ENCODE results near the gene PRR30. TPM values are rescaled to one million over a fixed set of nuclear protein-coding genes. Genes with fewer than 3 reads are reported as not detected.
"Not testable (repeated sequence)": the region's sequence is repeated elsewhere in the genome, so short reads cannot be mapped to it uniquely, and the experiment has no call there.

PRR30 gene
- total RNA-seq, 1 donor from 2014 or later: not detected

- intact Hi-C loops (cut with micrococcal nuclease): loop anchor here (5.0 kb wide), 3 partner anchors 242 to 1262 kb away; partner anchors contain the start of genes EIF2B4, FOSL2, SLC4A1AP and SNX17
These were observed 8.8 kb downstream of the PRR30 start for GRCh38 chr2:27130396-27130795.

- intact Hi-C loops (cut with micrococcal nuclease): no loop called here
These were observed 10.3 kb downstream of the PRR30 start for GRCh38 chr2:27128668-27129571.

- intact Hi-C loops (cut with micrococcal nuclease): no loop called here
These were observed 11.1 kb downstream of the PRR30 start for GRCh38 chr2:27127883-27128667.

GRCh38 chr2:27126252-27126710 is 12.9 kb downstream of the PRR30 start:
- intact Hi-C loops (cut with micrococcal nuclease): no loop called here

GRCh38 chr2:27125104-27125503 is 14.1 kb downstream of the PRR30 start:
- intact Hi-C loops (cut with micrococcal nuclease): no loop called here

GRCh38 chr2:27123302-27124150 is 15.7 kb downstream of the PRR30 start, which contains the start of gene ABHD1:
TSS of gene ABHD1 (plus strand) at chr2:27123815. CDS start at chr2:27123949, 134 bp downstream.
- intact Hi-C loops (cut with micrococcal nuclease): loop anchor here (1.0 kb wide), 4 partner anchors 11 to 94 kb away; partner anchors contain the start of genes ATRAID, CAD, PREB and SLC5A6

- intact Hi-C loops (cut with micrococcal nuclease): loop anchor here (1.0 kb wide), 4 partner anchors 12 to 95 kb away; partner anchors contain the start of genes ATRAID, CAD, PREB and SLC5A6
These were observed 16.4 kb downstream of the PRR30 start for GRCh38 chr2:27122791-27123190.

GRCh38 chr2:27121906-27122305 is 17.3 kb downstream of the PRR30 start:
- intact Hi-C loops (cut with micrococcal nuclease): no loop called here

- intact Hi-C loops (cut with micrococcal nuclease): loop anchor here (2.0 kb wide), 1 partner anchor 16 kb away; the partner anchor contains the start of gene PREB
These were observed 19.9 kb downstream of the PRR30 start for GRCh38 chr2:27119330-27119670.

GRCh38 chr2:27118525-27119329 is 20.5 kb downstream of the PRR30 start, which contains the start of gene CGREF1:
TSS of gene CGREF1 (minus strand) at chr2:27119128. CDS start at chr2:27104366, 14,762 bp downstream.
- intact Hi-C loops (cut with micrococcal nuclease): loop anchor here (2.0 kb wide), 1 partner anchor 16 kb away; the partner anchor contains the start of gene PREB

GRCh38 chr2:27117995-27118524 is 21.1 kb downstream of the PRR30 start:
- intact Hi-C loops (cut with micrococcal nuclease): loop anchor here (2.0 kb wide), 1 partner anchor 17 kb away; the partner anchor contains the start of gene PREB

- intact Hi-C loops (cut with micrococcal nuclease): no loop called here
These were observed 23.7 kb downstream of the PRR30 start for GRCh38 chr2:27115519-27115918.

- intact Hi-C loops (cut with micrococcal nuclease): not testable (repeated sequence)
These were observed 27.7 kb downstream of the PRR30 start for GRCh38 chr2:27111392-27112078.

GRCh38 chr2:27110603-27111352 is 28.4 kb downstream of the PRR30 start:
- intact Hi-C loops (cut with micrococcal nuclease): not testable (repeated sequence)

GRCh38 chr2:27109083-27109482 is 30.1 kb downstream of the PRR30 start:
- intact Hi-C loops (cut with micrococcal nuclease): no loop called here

GRCh38 chr2:27108221-27108620 is 31.0 kb downstream of the PRR30 start:
- intact Hi-C loops (cut with micrococcal nuclease): no loop called here

- intact Hi-C loops (cut with micrococcal nuclease): no loop called here
These were observed 33.2 kb downstream of the PRR30 start for GRCh38 chr2:27105981-27106380.

GRCh38 chr2:27102329-27102728 is 36.9 kb downstream of the PRR30 start:
- intact Hi-C loops (cut with micrococcal nuclease): no loop called here

Measured in T-helper 1 cell treated with Interleukin-12 subunit alpha and Interleukin-12 subunit beta and Interleukin-4 antibody, amounts not matched to agents 30 ng/mL and 1 ng/mL, for 36 hours (primary cell).